Measurements from ENCODE around the gene MRTFB.

Gene MRTFB

GRCh38 chr16:14193316-14193871, 122.3 kb downstream of the MRTFB start:
- DNase-seq: no peak

DNA sequence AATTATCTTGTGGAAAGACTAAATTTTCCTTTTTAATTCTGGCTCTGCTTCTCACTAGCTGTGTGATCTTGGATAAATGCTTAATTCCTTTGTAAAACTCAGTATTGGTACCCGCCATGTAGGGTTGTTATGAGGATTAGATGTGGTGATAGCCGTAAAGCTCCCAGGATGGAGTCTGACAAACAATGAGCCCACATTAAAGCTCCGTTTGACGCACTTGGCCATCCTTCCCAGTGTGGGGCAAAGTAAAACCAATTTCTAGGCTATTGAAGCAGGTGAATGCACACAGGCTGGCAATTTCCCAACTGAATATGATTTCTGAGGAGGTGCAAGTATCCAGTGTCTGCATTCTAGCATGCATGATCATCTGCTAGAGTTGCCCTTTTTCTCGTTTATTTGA, 123.6 kb downstream of the MRTFB start:
- DNase-seq: no peak

GRCh38 chr16:14196011-14196410, 124.9 kb downstream of the MRTFB start:
- no peak for DNase-seq

- DNase-seq: no peak
Measured at GRCh38 chr16:14196539-14196938, 125.4 kb downstream of the MRTFB start.

DNA sequence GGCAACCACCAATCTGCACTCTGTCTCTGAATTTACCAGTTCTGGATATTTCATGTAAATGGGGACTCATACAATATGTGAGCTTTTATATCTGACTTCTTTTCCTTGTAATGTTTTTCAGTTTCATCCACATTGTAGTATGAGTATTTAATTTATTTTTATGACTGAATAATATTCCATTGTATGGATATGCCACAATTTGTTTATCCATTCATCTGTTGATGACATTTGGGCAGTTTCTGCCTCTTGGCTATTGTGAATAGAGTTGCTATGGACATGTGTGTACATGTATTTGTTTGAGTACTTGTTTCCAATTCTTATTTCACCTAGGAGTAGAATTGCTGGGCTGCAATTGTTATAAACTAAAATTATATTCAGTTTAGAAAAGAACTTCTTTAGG, 126.9 kb downstream of the MRTFB start:
- no peak for DNase-seq

DNA sequence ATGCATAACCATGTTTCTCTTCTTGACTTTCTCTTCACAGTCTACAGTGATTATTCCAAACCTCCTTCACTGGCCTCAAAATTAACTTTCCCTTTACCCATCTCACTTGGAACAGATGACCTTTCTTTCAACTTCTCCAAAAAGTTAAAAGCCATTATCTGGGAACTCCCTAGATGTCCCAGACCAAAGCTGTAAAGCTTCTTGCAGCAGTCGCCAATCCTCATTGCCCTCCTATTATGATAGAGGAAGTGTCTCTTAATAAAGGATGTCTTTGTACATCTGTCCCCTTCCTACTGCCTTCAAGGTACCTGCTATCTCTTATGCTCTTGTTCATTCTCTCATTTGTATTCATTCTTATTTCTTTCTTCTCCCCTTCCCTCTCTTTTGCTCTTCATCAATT, 127.5 kb downstream of the MRTFB start:
- no peak for DNase-seq

GRCh38 chr16:14199199-14199598, 128.1 kb downstream of the MRTFB start:
- no peak for DNase-seq

GRCh38 chr16:14199624-14200023, 128.5 kb downstream of the MRTFB start:
- DNase-seq: no peak

DNA sequence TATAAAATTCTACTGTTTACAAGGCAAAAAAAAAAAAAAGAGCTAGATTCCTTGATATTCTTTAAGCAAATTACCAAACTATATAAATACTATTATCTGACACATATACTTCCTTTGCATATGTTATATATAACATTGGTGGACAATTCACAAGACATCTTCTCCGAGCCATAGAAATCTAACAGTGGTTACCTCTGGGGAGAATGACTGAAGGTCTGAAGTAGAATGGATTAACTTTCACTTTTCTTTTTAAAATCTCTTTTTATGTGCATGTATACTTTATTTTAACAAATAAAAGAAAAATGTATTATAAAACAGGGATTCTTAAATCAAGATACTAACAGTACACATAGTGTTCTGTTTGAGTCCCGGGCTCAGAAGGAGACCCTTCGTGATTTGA, 131.0 kb downstream of the MRTFB start:
- no peak for DNase-seq

DNA sequence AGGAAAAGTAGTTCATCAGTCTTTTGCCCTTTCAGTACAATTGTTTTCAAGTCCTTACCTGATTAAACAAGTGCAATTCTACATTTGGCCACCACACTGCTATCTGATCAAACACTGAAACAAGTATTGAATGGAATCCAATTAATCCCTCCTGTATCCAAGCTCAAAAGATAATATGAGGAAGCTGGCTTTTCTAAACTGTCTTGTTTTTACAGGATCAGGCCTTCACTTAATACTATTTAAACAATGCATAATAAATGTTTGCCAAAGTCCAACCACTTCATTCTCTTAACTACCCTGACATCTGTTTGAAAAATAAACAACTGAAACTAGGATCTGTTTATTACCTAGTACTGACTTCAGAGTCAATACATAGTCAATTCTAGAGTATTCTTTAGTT, 131.6 kb downstream of the MRTFB start:
- DNase-seq: no peak

DNA sequence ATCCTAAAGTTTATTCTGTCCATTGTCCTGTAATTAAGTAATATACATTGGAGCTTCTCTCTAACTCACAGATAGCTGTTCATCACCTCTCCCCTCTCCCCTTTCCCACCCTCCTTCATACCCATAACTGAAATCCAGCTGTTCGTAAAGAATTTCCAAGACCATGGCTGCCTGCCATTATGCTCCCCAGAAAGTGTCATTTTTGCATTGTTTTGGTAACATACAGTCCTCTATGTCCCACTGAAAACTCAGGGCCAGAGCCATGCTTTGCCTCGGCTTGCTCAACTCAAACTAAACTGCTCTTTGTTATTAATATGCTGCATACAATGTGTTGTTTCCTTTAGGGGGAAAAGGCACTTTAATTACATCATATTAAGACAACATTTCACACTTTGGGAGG, 132.0 kb downstream of the MRTFB start:
- DNase-seq: no peak

GRCh38 chr16:14205666-14206065, 134.5 kb downstream of the MRTFB start:
- no peak for DNase-seq

GRCh38 chr16:14211856-14212543, 140.9 kb downstream of the MRTFB start:
- no peak for DNase-seq

DNA sequence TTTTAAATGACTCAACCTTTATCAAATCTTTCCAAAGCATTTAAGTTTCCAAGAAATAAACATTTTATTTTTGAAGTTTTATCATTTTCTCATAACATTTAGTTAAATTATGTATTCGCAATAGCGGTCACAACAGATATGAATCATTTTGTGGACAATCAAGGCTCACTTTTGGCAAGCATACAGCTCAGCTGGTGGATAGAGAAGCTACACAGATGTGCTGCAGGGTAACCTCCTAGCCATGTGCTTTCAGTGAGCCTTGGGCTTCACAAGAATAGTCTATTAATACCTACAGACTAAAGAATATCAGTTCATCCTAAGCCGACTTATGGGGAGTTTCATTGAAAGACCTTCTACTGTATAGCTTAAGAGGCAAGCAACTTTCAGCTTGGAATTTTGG, 144.8 kb downstream of the MRTFB start:
- DNase-seq: no peak

GRCh38 chr16:14219983-14220382, 148.9 kb downstream of the MRTFB start:
- no peak for DNase-seq

GRCh38 chr16:14223632-14224031, 152.5 kb downstream of the MRTFB start:
- DNase-seq: no peak

DNA sequence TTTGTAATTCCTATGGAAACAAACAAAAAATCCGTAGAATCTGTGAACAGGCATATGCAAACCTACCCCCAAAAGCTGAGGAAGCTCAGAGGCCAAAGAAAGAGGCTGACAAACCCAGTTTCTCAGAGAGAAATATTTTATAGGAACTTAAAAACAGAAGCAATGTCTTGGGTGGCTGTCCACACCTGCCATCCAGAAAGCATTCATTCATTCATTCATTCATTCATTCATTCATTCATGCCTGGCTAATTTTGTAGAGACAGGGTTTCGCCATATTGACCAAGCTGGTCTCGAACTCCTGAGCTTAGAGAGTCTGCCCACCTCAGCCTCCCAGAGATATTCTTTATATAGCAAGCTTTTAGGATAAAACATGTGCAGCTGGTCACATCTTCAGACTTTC, 154.3 kb downstream of the MRTFB start:
- no peak for DNase-seq

DNA sequence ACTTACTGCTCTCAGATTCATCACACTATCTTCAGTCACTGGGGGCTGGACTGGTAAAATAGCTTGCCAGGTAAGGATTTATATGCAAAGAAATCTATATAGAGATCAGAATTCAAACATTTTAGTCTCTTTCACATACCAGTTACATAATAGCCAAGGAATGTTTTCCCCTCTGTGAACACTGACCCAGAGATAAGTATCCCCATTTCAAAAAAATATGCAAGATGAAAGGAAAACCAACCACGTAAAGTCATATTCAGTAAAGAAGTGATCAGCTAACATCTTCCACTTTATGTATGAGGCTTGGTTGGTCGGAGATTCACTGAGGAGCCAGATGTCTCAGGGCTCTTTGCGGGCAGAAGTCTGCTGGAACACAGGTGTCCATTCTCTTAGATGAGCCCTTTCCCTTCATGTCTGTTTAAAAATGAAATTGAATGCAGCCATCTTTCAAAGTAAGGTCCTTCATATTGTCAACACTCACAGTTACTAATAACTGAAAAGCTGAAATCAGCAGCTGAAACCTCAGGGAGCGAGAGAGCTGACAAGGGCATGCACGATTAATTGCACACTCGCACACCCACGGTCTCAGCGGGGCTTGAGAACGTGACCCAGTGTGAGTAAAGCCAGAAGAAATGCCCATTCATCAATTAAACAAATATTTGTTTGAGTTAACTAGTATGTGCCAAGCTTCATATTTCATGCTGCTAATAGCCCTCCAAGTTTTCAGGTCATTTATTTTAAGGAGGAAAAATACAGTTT, 161.2 kb downstream of the MRTFB start:
- no peak for DNase-seq

- no peak for DNase-seq
Measured at GRCh38 chr16:14236401-14236800, 165.3 kb downstream of the MRTFB start.

- no peak for DNase-seq
Measured at GRCh38 chr16:14238756-14239155, 167.6 kb downstream of the MRTFB start.

GRCh38 chr16:14239791-14240190, 168.7 kb downstream of the MRTFB start:
- DNase-seq: no peak

DNA sequence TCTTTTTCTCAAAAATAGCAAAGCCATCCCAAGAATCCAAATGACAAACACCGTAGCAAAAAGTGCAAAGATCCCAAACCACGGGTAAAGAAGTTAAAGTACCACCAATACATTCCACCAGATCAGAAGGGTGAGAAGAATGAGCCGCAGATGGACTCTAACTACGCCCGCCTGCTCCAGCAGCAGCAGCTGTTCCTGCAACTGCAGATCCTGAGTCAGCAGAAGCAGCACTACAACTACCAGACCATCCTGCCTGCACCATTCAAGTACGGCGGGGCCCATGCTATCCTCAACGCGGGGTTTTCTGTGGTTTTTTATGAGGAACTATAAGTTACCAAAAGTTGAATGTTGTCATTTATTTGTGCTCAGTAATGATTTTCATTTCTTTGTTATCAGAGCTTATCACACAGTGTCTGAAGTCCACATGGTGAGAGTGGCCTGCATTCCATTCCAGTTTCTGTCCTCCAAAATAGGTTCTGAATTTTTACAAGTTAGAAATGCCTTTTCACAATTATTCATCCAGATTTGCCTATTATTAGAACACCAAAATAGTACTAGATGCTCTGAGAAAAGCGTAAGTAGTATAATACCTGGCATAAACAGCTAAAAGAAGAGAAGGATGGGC, 169.2 kb downstream of the MRTFB start:
- DNase-seq: no peak

GRCh38 chr16:14240964-14241363, 169.8 kb downstream of the MRTFB start:
- DNase-seq: no peak

- no peak for DNase-seq
Measured at GRCh38 chr16:14241631-14242030, 170.5 kb downstream of the MRTFB start.

All from cerebellar nuclear complex (tissue), 1 donor.